Gastroesophageal sphincter (tissue), 4 donors: ENCODE measurements around the gene ALPI. TPM values are rescaled to one million over a fixed set of nuclear protein-coding genes. Genes with fewer than 3 reads are reported as not detected.
A peak's percentile ranks its signal among the peaks of the same experiment; 100 is the strongest.

Experiments
- ATAC-seq: fragments of 150-250 bp; one replicate; pipeline ENCODE4 v1.9.1; 2016; ENCODE audit warnings: mild to moderate bottlenecking, moderate library complexity
- H3K27ac ChIP-seq, 4 donors: fragments of 200-600 bp; sonication (generic) in 3 of 4; 1 replicate in 3 of 4; 2 replicates in 1 of 4; pipeline ENCODE4 v1.5.1; 2016 to 2019
- H3K27me3 ChIP-seq: fragments of 200-600 bp; sonication (generic); one replicate; pipeline ENCODE4 v1.5.1; 2019
- H3K36me3 ChIP-seq, 2 donors: fragments of 200-600 bp; sonication (generic); one replicate each; pipeline ENCODE4 v1.5.1; 2019; ENCODE audit warnings: control low read depth in 1 of 2
- H3K4me1 ChIP-seq, 3 donors: fragments of 200-600 bp; sonication (generic); 1 replicate in 2 of 3; 2 replicates in 1 of 3; pipeline ENCODE4 v1.5.1; 2016 to 2019; ENCODE audit warnings: control low read depth in 2 of 3
- H3K4me3 ChIP-seq, 2 donors: fragments of 200-600 bp; sonication (generic); one replicate each; pipeline ENCODE4 v1.5.1; 2019; ENCODE audit warnings: mild to moderate bottlenecking in 1 of 2, moderate library complexity in 1 of 2
- H3K9me3 ChIP-seq, 3 donors: fragments of 200-600 bp; sonication (generic); one replicate each; pipeline ENCODE4 v1.5.1; 2017 to 2019; ENCODE audit warnings: control low read depth in 2 of 3
- CTCF ChIP-seq, 4 experiments: fragments of 200-600 bp in 2 of 4; fragments of 450-650 bp in 2 of 4; sonication (generic) in 1 of 4; IDR thresholded peaks; one replicate each; pipeline ENCODE4 v1.5.1; 2017 to 2019; ENCODE audit warnings: antibody characterized with exemption in 4 of 4, mild to moderate bottlenecking in 2 of 4, moderate library complexity in 2 of 4
- EP300 ChIP-seq: sonication (generic); formaldehyde crosslinking; IDR thresholded peaks from one replicate; pipeline ENCODE4 v1.6.1; 2017; ENCODE audit warnings: antibody characterized with exemption, mild to moderate bottlenecking
- POLR2A ChIP-seq, 2 donors: fragments of 450-650 bp; IDR thresholded peaks; one replicate each; pipeline ENCODE4 v1.6.1; 2017; ENCODE audit warnings: antibody characterized with exemption in 2 of 2, mild to moderate bottlenecking in 2 of 2, moderate library complexity in 1 of 2
- POLR2AphosphoS5 ChIP-seq: sonication (generic); formaldehyde crosslinking; IDR thresholded peaks from one replicate; pipeline ENCODE4 v1.6.1; 2017; ENCODE audit warnings: antibody characterized with exemption
- WGBS, 2 donors: methylation state at CpG; one replicate each; pipeline ENCODE4 v1.1.5; 2018; ENCODE audit warnings: low coverage in 1 of 2; 5-methylcytosine and 5-hydroxymethylcytosine counted together
- total RNA-seq, 4 donors: library from RNA; depleted of rRNA; stranded (reverse); fragments of >200 nt; gene quantifications; one replicate each; pipeline ENCODE4 v1.1.0, GENCODE V29; 2016

ALPI gene
- total RNA-seq, 4 donors from 2014 or later = not detected

- Histone ChIP-seq H3K27ac (no peak overlapping the region), H3K27me3 (peaks cover 95% of the 10 kb centered on the region), H3K4me1 (peaks cover 0 to 28% (median 4%) of the 10 kb centered on the region in 3 donors), H3K4me3 (peak overlapping the region in 1 of 2 donors; percentile 36), H3K36me3 (no peaks in the 10 kb centered on the region), H3K9me3 (no peaks in the 10 kb centered on the region)
- no peak for TF ChIP-seq EP300
- TF ChIP-seq POLR2AphosphoS5 = no peak
- TF ChIP-seq CTCF (IDR thresholded peaks at IDR 0.05) = no peak
- no peak for TF ChIP-seq POLR2A (IDR thresholded peaks at IDR 0.05)
- no peak for ATAC-seq
- WGBS, 2 donors = 4% methylated on average over 16 of the region's 74 CpGs; no CpG with 5 or more reads in 1 of the 2 donors
Observed at GRCh38 chr2:232486558-232487384, 30.8 kb downstream of the ALPI start.

- H3K27me3 ChIP-seq = peaks cover 89% of the 10 kb centered on the region
- 0% methylated on average over 2 of the region's 102 CpGs; no CpG with 5 or more reads in 1 of the 2 donors for WGBS, 2 donors
- peak within 1 kb of the TSS in 1 of 2 donors; percentile 36 for H3K4me3 ChIP-seq
Observed at GRCh38 chr2:232487385-232488096, 31.6 kb downstream of the ALPI start, which contains the start of gene ECEL1. Gene ECEL1 (minus strand): TSS chr2:232487834. CDS start chr2:232486653, 1,181 bp downstream.

GRCh38 chr2:232488097-232488711 is 32.3 kb downstream of the ALPI start:
- peaks cover 0 to 28% (median 4%) of the 10 kb centered on the region in 3 donors for H3K4me1 ChIP-seq
- H3K9me3 ChIP-seq = no peaks in the 10 kb centered on the region
- no peaks in the 10 kb centered on the region for H3K36me3 ChIP-seq
- H3K27me3 ChIP-seq = peaks cover 89% of the 10 kb centered on the region
- no peak overlapping the region for H3K4me3 ChIP-seq
- no CpG with 5 or more reads among the region's 16 CpGs for WGBS, 2 donors
- no peak for TF ChIP-seq POLR2AphosphoS5
- TF ChIP-seq POLR2A (IDR thresholded peaks at IDR 0.05) = no peak
- TF ChIP-seq CTCF (IDR thresholded peaks at IDR 0.05) = no peak
- no peak for TF ChIP-seq EP300
- no peak overlapping the region for H3K27ac ChIP-seq
- ATAC-seq = no peak

More at GRCh38 chr2:232487385-232488096, 31.6 kb downstream of the ALPI start, which contains the start of gene ECEL1:
- no peak for ATAC-seq
- no peaks in the 10 kb centered on the region for H3K36me3 ChIP-seq
- H3K4me1 ChIP-seq = peaks cover 0 to 28% (median 4%) of the 10 kb centered on the region in 3 donors
- no peaks in the 10 kb centered on the region for H3K9me3 ChIP-seq
- TF ChIP-seq CTCF (IDR thresholded peaks at IDR 0.05) = no peak
- TF ChIP-seq EP300 = no peak
- TF ChIP-seq POLR2AphosphoS5 = no peak
- TF ChIP-seq POLR2A (IDR thresholded peaks at IDR 0.05) = no peak
- no peak within 1 kb of the TSS for H3K27ac ChIP-seq

GRCh38 chr2:232488721-232489300 is 32.9 kb downstream of the ALPI start:
- ATAC-seq = no peak
- Histone ChIP-seq H3K27ac (no peak overlapping the region), H3K4me1 (peaks cover 0 to 28% (median 4%) of the 10 kb centered on the region in 3 donors), H3K27me3 (peaks cover 84% of the 10 kb centered on the region), H3K4me3 (no peak overlapping the region), H3K36me3 (no peaks in the 10 kb centered on the region), H3K9me3 (no peaks in the 10 kb centered on the region)
- TF ChIP-seq POLR2AphosphoS5 (no peak), EP300 (no peak), POLR2A (IDR thresholded peaks at IDR 0.05) (no peak), CTCF (IDR thresholded peaks at IDR 0.05) (no peak)
- 76% methylated on average over 2 of the region's 5 CpGs; no CpG with 5 or more reads in 1 of the 2 donors for WGBS, 2 donors
